K562 (cell line): ENCODE results near the gene DNAAF1.

Source experiments
- CTCF ChIP-seq, 3 experiments: IDR thresholded peaks in 2 of 3; conservative IDR thresholded peaks in 1 of 3; 2 replicates each; pipeline ENCODE4 v1.5.1; 2011 to 2012; ENCODE audit warnings: low read length in 3 of 3, mild to moderate bottlenecking in 3 of 3, control low read depth in 2 of 3, improper control_type of control experiment in 1 of 3, inconsistent platforms in 1 of 3, low read depth in 1 of 3, mixed read lengths in 1 of 3, moderate library complexity in 1 of 3; ENCODE audit not compliant: insufficient read depth in 2 of 3
- ETV6 ChIP-seq, 3 experiments: fragments of 150-350 bp in 1 of 3; sonication (generic) in 1 of 3; formaldehyde crosslinking in 1 of 3; IDR thresholded peaks; 2 replicates each; pipeline versions ENCODE4 v1.6.1 to v1.8.0; 2014 to 2022; ENCODE audit warnings: borderline replicate concordance in 2 of 3, low read depth in 2 of 3, antibody characterized with exemption in 1 of 3, low read length in 1 of 3, mild to moderate bottlenecking in 1 of 3, missing genetic modification reagents in 1 of 3
- HNRNPL ChIP-seq: fragments of 200-400 bp; formaldehyde crosslinking; IDR thresholded peaks from 2 replicates; pipeline ENCODE4 v1.6.1; 2017; ENCODE audit warnings: low read depth, mild to moderate bottlenecking, low read length
- POLR2A ChIP-seq: fragments of 450-650 bp; conservative IDR thresholded peaks from 2 replicates; pipeline ENCODE4 v1.6.1; 2016
- ZBTB8A ChIP-seq: fragments of 450-650 bp; IDR thresholded peaks from 2 replicates; pipeline ENCODE4 v1.6.1; 2018; ENCODE audit warnings: mild to moderate bottlenecking, moderate library complexity; ENCODE audit not compliant: partially characterized antibody
- ZNF23 ChIP-seq: fragments of 250-450 bp; sonication (Bioruptor Pico); IDR thresholded peaks from 2 replicates; pipeline ENCODE4 v1.4.0; 2020; ENCODE audit warnings: mild to moderate bottlenecking

DNA sequence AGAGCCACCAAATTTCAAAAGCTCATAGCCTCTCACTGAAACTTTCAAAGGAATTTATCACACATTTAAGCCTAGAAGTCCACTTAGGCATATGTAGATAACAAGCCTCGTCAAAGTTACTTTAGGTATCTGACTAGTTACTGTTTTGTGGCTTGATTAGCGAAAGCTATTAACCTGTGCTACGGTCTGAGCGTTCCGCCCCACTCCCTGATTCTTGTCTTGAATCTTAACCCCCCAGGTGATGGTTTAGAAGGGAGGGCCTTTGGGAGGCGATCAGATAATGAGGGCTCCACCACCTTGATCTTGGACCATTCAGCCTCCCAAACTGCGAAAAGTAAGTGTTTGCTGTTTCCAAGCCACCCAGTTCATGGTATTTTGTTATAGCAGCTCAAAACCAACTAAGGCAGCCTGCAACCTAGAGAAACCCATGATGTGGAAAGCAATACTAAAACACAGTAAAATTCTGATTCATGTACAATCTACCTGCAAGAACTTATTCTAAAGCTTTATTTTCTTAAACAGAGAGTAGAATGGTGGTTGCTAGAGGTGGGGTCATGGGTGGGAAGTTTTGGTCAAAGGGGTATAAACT, 7.2 kb upstream of the DNAAF1 start:
- TF ChIP-seq CTCF (IDR thresholded peaks at IDR 0.05 in 2 of 3, conservative IDR thresholded peaks at IDR 0.05 in 1 of 3; ENCODE audit: insufficient read depth in 2 of 3, low read depth in 1 of 3, low read length in 3 of 3): no peak
- no peak for TF ChIP-seq HNRNPL
- TF ChIP-seq POLR2A: no peak
- no peak for TF ChIP-seq ZNF23 (CRISPR knock-in tag)
- TF ChIP-seq ZBTB8A: no peak
- TF ChIP-seq ETV6 (IDR thresholded peaks at IDR 0.05; ENCODE audit: borderline replicate concordance in 1 of 2, low read depth in 2 of 2, low read length in 1 of 2): no peak
- TF ChIP-seq ETV6 (CRISPR knock-in tag; IDR thresholded peaks at IDR 0.05; ENCODE audit: borderline replicate concordance): no peak
